HG02884 (cell line): ENCODE measurements around the gene TBX21.

Experiments used
- ATAC-seq: cut with Tn5 transposase; IDR thresholded peaks from one replicate; pipeline ENCODE4 v1.9.1; 2021; ENCODE audit warnings: mild to moderate bottlenecking, moderate library complexity; ENCODE audit not compliant: unreplicated experiment

The TBX21 gene

GRCh38 chr17:47712330-47713023, 20.6 kb upstream of the TBX21 start:
- no peak for ATAC-seq

DNA sequence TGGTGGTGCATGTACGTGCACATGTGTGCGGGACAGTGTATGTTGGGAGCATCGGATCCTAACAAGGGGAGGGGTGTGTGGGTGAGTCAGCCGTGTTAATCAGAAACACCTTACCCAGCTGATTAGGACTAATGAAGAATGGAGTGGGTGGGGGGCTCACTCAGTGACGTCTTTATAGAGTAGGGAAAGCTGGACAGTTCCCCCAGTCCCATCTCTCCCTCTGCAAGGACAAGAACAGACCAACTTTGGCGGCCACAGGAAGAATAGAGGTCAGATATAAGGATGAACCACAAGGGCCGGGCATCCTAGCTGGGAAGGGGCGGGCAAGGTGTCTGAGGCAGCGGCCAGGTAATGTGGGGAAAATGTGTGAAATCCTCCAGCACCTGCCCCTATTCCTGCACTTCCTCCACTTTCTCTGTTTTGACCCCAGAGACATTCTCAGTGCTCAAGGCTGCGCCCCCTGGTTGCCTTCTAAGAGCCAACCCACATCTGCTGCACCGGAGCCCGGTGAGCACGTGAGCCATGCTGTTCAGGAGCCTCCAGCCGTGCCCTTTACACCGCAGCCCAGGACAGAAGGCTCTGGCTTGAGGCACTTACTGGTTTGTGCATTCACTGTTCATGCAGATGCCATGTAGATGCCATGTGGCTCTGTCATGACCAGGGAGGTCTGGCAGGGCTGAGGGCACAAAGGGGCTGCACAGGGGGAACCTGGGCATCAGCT, 18.9 kb upstream of the TBX21 start:
- no peak for ATAC-seq

- no peak for ATAC-seq
Observed at GRCh38 chr17:47714773-47715396, 18.2 kb upstream of the TBX21 start.

- no peak for ATAC-seq
Observed at GRCh38 chr17:47715669-47716325, 17.2 kb upstream of the TBX21 start.

DNA sequence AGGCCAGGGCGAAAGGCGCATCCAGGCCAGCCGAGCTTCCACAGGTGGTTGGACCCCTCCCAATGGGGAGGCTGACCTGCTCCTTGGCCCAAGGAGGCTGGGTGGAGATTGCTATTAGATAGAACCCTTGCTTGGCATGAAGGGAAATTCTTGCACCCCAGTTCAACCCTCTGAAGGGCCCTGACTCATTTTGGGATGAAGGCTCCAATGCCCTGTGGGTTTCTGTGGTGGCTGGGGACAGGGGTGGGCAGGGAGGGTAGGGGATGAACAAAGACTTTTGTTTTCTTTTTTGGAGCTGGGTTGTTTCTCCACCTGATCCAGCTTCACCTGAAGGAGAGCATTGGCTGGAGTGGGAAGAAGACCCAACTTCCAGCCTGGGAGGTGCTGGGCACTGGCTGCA, 16.7 kb upstream of the TBX21 start:
- no peak for ATAC-seq

DNA sequence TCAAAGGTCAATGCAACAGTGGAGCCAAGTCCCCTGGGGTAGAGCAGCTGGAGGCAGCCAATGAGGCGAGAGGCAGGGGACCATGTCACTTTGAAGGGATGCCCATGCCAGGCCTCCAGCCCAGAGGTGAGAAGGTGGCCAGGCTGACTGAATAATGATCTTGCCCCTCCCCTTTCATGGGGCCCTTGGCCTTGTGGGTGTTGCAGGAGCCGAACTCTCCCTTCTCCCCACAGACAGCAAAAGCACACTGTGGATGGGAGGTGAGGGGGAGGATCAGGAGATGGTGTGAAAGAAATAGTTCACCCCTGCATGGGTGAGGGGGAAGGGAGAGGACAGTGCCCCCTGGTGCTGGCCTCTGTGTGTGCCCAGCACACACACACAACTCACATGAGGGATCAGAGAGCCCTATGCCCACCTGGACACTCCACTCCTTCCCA, 15.8 kb upstream of the TBX21 start:
- ATAC-seq, result no peak

GRCh38 chr17:47717979-47718621, 14.9 kb upstream of the TBX21 start:
- ATAC-seq, result no peak

GRCh38 chr17:47718634-47719405, 14.2 kb upstream of the TBX21 start:
- no peak for ATAC-seq

DNA sequence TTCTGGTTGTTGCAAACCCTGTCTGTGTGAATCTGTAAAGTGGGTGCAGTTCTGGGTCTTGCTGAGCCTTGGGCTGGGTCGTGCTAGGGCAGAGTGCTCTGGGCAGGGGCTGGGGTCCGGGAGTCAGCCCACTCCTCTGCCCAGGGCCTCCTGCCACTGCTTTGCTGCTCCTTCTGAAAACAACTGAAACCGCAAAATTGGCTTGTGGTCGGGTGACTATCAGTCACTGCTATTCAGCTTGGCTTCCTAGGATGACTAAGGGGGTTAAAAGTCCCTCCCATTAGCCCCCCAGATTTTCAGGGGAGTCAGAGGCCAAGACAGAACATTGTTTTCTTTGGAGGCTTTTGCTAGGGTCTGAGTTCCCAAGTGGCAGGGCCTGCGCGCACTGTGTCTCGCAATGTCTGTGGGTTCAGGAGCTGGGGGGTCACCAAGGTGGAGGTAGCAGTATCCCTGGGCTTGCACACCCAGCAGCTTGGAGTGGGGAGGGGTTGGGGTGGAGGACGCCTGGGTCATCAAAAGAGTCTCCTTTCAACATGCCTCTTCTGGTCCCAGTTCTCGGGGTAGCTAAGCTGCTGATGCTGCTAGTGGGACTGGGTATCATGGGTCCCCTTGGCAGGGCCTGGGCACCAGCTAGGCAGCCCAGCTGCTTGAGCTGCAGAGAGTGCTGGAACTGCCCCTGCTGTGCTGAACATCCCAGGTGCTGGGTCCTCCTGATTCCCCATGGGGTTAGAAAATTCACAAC, 13.5 kb upstream of the TBX21 start:
- no peak for ATAC-seq

- no peak for ATAC-seq
Observed at GRCh38 chr17:47720196-47720595, 12.8 kb upstream of the TBX21 start.

- ATAC-seq, result no peak
Observed at GRCh38 chr17:47720754-47721533, 12.1 kb upstream of the TBX21 start.

- ATAC-seq, result no peak
Observed at GRCh38 chr17:47721725-47722124, 11.3 kb upstream of the TBX21 start.

DNA sequence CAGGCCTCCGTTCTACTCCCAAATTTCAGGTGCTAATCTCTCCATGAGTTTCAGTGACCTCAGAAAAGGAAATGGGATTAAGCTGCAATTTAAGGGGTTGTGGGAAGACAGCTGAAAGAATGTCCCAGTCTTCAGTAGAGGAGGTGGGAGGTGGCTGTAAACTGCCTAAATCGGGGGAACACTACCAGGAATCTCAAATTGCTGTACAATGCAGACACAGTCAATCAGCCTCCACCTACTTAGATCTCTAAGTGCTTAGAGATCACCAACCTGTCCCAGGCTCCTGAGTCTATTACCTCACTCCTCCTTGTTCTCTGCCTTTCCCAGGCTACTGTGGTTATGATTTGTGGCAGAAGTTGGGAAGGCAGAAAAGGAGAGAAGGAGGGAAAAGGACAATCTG, 8.3 kb upstream of the TBX21 start:
- ATAC-seq, result no peak

GRCh38 chr17:47725446-47726111, 7.5 kb upstream of the TBX21 start:
- no peak for ATAC-seq

- no peak for ATAC-seq
Observed at GRCh38 chr17:47726796-47727703, 6.0 kb upstream of the TBX21 start.

- no peak for ATAC-seq
Observed at GRCh38 chr17:47727704-47728036, 5.4 kb upstream of the TBX21 start.

DNA sequence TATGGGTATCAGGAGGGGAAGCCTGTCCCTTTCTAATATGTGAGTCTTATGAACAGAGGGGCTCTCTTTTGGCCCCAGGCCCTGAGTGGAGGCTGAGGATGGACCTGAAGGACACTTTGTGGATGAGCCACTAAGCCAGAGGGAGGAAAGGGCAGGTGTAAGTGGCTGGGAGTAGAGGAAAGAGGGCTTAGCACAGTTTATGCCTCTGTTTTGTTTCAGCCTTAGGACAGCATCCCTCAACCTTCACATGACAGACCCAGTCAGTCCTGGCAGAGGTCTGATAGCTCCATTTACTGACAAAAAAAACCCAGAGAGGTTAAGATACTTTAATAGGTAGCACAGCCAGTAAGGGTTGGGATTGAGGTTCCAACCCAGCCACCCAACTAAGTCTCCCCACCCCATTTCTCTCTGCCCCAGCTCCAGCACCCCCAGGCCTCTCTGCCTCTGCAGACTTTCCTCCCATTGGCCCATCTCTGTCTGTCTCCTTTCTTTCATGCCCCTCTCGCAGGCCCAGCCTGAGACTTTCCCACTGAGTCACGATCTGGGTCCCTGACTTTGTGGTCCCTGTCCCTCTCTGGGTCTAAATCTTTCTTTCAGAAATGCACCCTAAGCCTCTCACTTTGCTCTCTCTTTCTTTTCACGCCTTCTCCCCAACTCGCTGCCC, 4.7 kb upstream of the TBX21 start:
- ATAC-seq, result no peak
